ENCODE results near the gene ETNPPL. TPM values are rescaled to one million over a fixed set of nuclear protein-coding genes. Genes with fewer than 3 reads are reported as not detected.

ETNPPL gene
- polyA plus RNA-seq, 3 donors: not detected

GRCh38 chr4:108758498-108758897 lies 4.4 kb downstream of the ETNPPL start:
- no peak overlapping the region for H3K4me2 ChIP-seq (replicated peaks; ENCODE audit: extremely low read depth, low read length, poor library complexity, severe bottlenecking)
- WGBS (ENCODE audit: insufficient coverage): 87% methylated on average over 8 of the region's 9 CpGs
- peaks cover 13% of the 10 kb centered on the region for H3K4me1 Mint-ChIP-seq

GRCh38 chr4:108754327-108754726 lies 8.5 kb downstream of the ETNPPL start:
- H3K27ac Mint-ChIP-seq: no peak overlapping the region
- H3K36me3 Mint-ChIP-seq: no peaks in the 10 kb centered on the region
- H3K9me3 Mint-ChIP-seq: peaks cover 0 to 3% (median 0%) of the 10 kb centered on the region in 7 donors
- H3K4me3 Mint-ChIP-seq: no peak overlapping the region
- Histone ChIP-seq H3K36me3 (replicated peaks in 1 of 2; ENCODE audit: control insufficient read depth in 1 of 2, insufficient read depth in 2 of 2, low read length in 2 of 2) (no peaks in the 10 kb centered on the region), H3K9ac (ENCODE audit: insufficient read depth, low read length, poor library complexity, severe bottlenecking) (no peak overlapping the region), H4K20me1 (ENCODE audit: insufficient read depth, low read length) (no peaks in the 10 kb centered on the region), H3K79me2 (ENCODE audit: insufficient read depth, low read length) (no peaks in the 10 kb centered on the region), H3K4me2 (replicated peaks; ENCODE audit: extremely low read depth, low read length, poor library complexity, severe bottlenecking) (no peak overlapping the region), H2AFZ (ENCODE audit: insufficient read depth, low read depth, low read length, poor library complexity, severe bottlenecking) (no peak overlapping the region), H3K27me3 (ENCODE audit: control insufficient read depth in 2 of 2, insufficient read depth in 2 of 2, low read length in 2 of 2) (peaks cover 0 to 3% of the 10 kb centered on the region in 2 donors), H3K27ac (ENCODE audit: low read depth in 1 of 2, low read length in 2 of 2) (no peak overlapping the region), H3K4me1 (ENCODE audit: control insufficient read depth in 1 of 2, insufficient read depth in 2 of 2, low read length in 2 of 2) (no peaks in the 10 kb centered on the region), H3K4me3 (replicated peaks in 1 of 3; ENCODE audit: low read depth in 2 of 3, low read length in 3 of 3) (no peak overlapping the region), H3K9me3 (replicated peaks in 1 of 2; ENCODE audit: control insufficient read depth in 1 of 2, insufficient read depth in 1 of 2, low read length in 2 of 2) (no peaks in the 10 kb centered on the region)
- H3K4me1 Mint-ChIP-seq: no peaks in the 10 kb centered on the region
- DNase-seq: no peak
- H3K27me3 Mint-ChIP-seq (ENCODE audit: low read depth in 3 of 3): peaks cover 4 to 10% (median 6%) of the 10 kb centered on the region in 3 donors
- no peak for TF ChIP-seq CTCF (IDR thresholded peaks at IDR 0.05)
- intact Hi-C loops (cut with micrococcal nuclease): no loop called here

More at GRCh38 chr4:108758498-108758897, 4.4 kb downstream of the ETNPPL start:
- Histone ChIP-seq H3K4me1 (ENCODE audit: control insufficient read depth in 1 of 2, insufficient read depth in 2 of 2, low read length in 2 of 2) (peaks cover 2 to 9% of the 10 kb centered on the region in 2 donors), H4K20me1 (ENCODE audit: insufficient read depth, low read length) (no peaks in the 10 kb centered on the region), H3K36me3 (replicated peaks in 1 of 2; ENCODE audit: control insufficient read depth in 1 of 2, insufficient read depth in 2 of 2, low read length in 2 of 2) (no peaks in the 10 kb centered on the region), H3K27ac (ENCODE audit: low read depth in 1 of 2, low read length in 2 of 2) (no peak overlapping the region), H3K27me3 (ENCODE audit: control insufficient read depth in 2 of 2, insufficient read depth in 2 of 2, low read length in 2 of 2) (peaks cover 30 to 45% of the 10 kb centered on the region in 2 donors), H3K9ac (ENCODE audit: insufficient read depth, low read length, poor library complexity, severe bottlenecking) (no peak overlapping the region), H3K9me3 (replicated peaks in 1 of 2; ENCODE audit: control insufficient read depth in 1 of 2, insufficient read depth in 1 of 2, low read length in 2 of 2) (no peaks in the 10 kb centered on the region), H2AFZ (ENCODE audit: insufficient read depth, low read depth, low read length, poor library complexity, severe bottlenecking) (no peak overlapping the region), H3K79me2 (ENCODE audit: insufficient read depth, low read length) (no peaks in the 10 kb centered on the region), H3K4me3 (replicated peaks in 1 of 3; ENCODE audit: low read depth in 2 of 3, low read length in 3 of 3) (no peak overlapping the region)
- Mint-ChIP-seq H3K27ac (no peak overlapping the region), H3K4me3 (no peak overlapping the region), H3K9me3 (peaks cover 0 to 10% (median 5%) of the 10 kb centered on the region in 7 donors), H3K36me3 (peaks cover 0 to 5% of the 10 kb centered on the region in 2 donors), H3K27me3 (ENCODE audit: low read depth in 3 of 3) (peaks cover 24 to 40% (median 36%) of the 10 kb centered on the region in 3 donors)
- intact Hi-C loops (cut with micrococcal nuclease): no loop called here
- no peak for DNase-seq
- no peak for TF ChIP-seq CTCF (IDR thresholded peaks at IDR 0.05)

Data from CD14-positive monocyte (primary cell).